Measurements from ENCODE around the gene HNRNPD. TPM values are rescaled to one million over a fixed set of nuclear protein-coding genes. Genes with fewer than 3 reads are reported as not detected.

The HNRNPD gene
- total and polyA plus RNA-seq, 2 of the 13 experiments (the other 11 are each of a cell fraction or from before 2014, with no cell fraction given) = 64.0 to 69.7 TPM

GRCh38 chr4:82402196-82402775 is 28.5 kb upstream of the HNRNPD start (continued):
- TF ChIP-seq ZBTB34 (CRISPR knock-in tag; IDR thresholded peaks at IDR 0.05) (no peak), GPBP1L1 (CRISPR knock-in tag; IDR thresholded peaks at IDR 0.05) (no peak), IRX3 (CRISPR knock-in tag; IDR thresholded peaks at IDR 0.05; ENCODE audit: borderline replicate concordance, low read depth) (no peak), TFE3 (CRISPR knock-in tag; IDR thresholded peaks at IDR 0.05) (no peak), SOX6 (IDR thresholded peaks at IDR 0.05) (no peak), SOX6 (CRISPR knock-in tag; IDR thresholded peaks at IDR 0.05) (no peak), ZBTB25 (CRISPR knock-in tag; IDR thresholded peaks at IDR 0.05) (no peak), ZNF761 (CRISPR knock-in tag; conservative IDR thresholded peaks at IDR 0.05) (no peak), THAP11 (CRISPR knock-in tag; IDR thresholded peaks at IDR 0.05) (no peak), IRF2 (CRISPR knock-in tag; IDR thresholded peaks at IDR 0.05) (no peak)

All from HepG2 (cell line).